A673 (cell line): Measurements from ENCODE around the gene C11orf52. TPM values are rescaled to one million over a fixed set of nuclear protein-coding genes. Genes with fewer than 3 reads are reported as not detected.

Experiments
- Bru-seq: library from RNA; stranded (reverse); fragments of 400-500 nt; gene quantifications from one replicate; lab custom pipeline; 2021; lab: Mats Ljungman, UMichigan
- BruChase-seq, 2 experiments: library from RNA; stranded (reverse); fragments of 400-500 nt; gene quantifications; one replicate each; lab custom pipeline; 2021; lab: Mats Ljungman, UMichigan
- BruUV-seq: library from RNA; stranded (reverse); fragments of 400-500 nt; replicated peaks from 2 replicates; lab custom pipeline; 2021; lab: Mats Ljungman, UMichigan
- CTCF ChIA-PET: fragments of 300-600 bp; sonication (Branson Sonifier 250); formaldehyde crosslinking; loops from one replicate; lab custom pipeline; 2022; ENCODE audit warnings: antibody characterized with exemption; lab: Charles Lee
- POLR2A ChIA-PET: fragments of 300-600 bp; sonication (Branson Sonifier 250); formaldehyde crosslinking; loops from one replicate; lab custom pipeline; 2022; ENCODE audit warnings: antibody characterized with exemption; ENCODE audit not compliant: low non-redundant PET; lab: Charles Lee
- DNase-seq: peaks from one replicate; pipeline ENCODE4 v3.0.0-alpha.2; 2015; ENCODE audit warnings: low spot score
- H3K27ac ChIP-seq: fragments of 200-600 bp; sonication (generic); 2 replicates; pipeline ENCODE4 v1.5.1; 2016; ENCODE audit warnings: mixed run types, low read depth, mild to moderate bottlenecking, mixed read lengths, antibody characterized with exemption, low read length; ENCODE audit not compliant: poor library complexity, severe bottlenecking
- H3K27me3 ChIP-seq: fragments of 200-600 bp; sonication (generic); replicated peaks from 2 replicates; pipeline ENCODE4 v1.6.1; 2017; ENCODE audit warnings: mixed run types, low read depth, mild to moderate bottlenecking, mixed read lengths, antibody characterized with exemption, low read length; ENCODE audit not compliant: insufficient read depth, poor library complexity
- H3K36me3 ChIP-seq: fragments of 200-600 bp; sonication (generic); 2 replicates; pipeline ENCODE4 v1.6.1; 2016; ENCODE audit warnings: mixed run types, mild to moderate bottlenecking, mixed read lengths, antibody characterized with exemption, low read length; ENCODE audit not compliant: insufficient read depth, poor library complexity, severe bottlenecking
- H3K4me1 ChIP-seq: fragments of 200-600 bp; sonication (generic); 2 replicates; pipeline ENCODE4 v1.6.1; 2017; ENCODE audit warnings: mixed run types, mild to moderate bottlenecking, mixed read lengths, antibody characterized with exemption, low read length; ENCODE audit not compliant: insufficient read depth, poor library complexity, severe bottlenecking
- H3K4me3 ChIP-seq: fragments of 200-600 bp; sonication (generic); 2 replicates; pipeline ENCODE4 v1.5.1; 2016; ENCODE audit warnings: low read depth, mixed run types, mild to moderate bottlenecking, mixed read lengths, low read length; ENCODE audit not compliant: poor library complexity, severe bottlenecking
- H3K9me3 ChIP-seq: fragments of 200-600 bp; sonication (generic); 2 replicates; pipeline ENCODE4 v1.6.1; 2016; ENCODE audit warnings: mixed run types, low read depth, mild to moderate bottlenecking, mixed read lengths, antibody characterized with exemption, low read length; ENCODE audit not compliant: poor library complexity, severe bottlenecking
- EZH2 ChIP-seq: fragments of 200-600 bp; sonication (generic); IDR thresholded peaks from 2 replicates; pipeline ENCODE4 v1.6.1; 2017; ENCODE audit warnings: borderline replicate concordance, low read depth, mild to moderate bottlenecking, mixed read lengths, antibody characterized with exemption, low read length; ENCODE audit not compliant: poor library complexity, severe bottlenecking
- intact Hi-C: fragments of 100-400 bp; cut with micrococcal nuclease; formaldehyde crosslinking; loops from one replicate; pipeline ENCODE4 v1.10.0; 2022; ENCODE audit not compliant: unreplicated experiment
- long read RNA-seq: library from polyadenylated mRNA; stranded (forward); transcript quantifications from one replicate; pipeline ENCODE4 v2.0.0, GENCODE V29; 2022
- total RNA-seq: library from RNA; stranded (reverse); gene quantifications from 2 replicates; pipeline ENCODE4 v1.2.3, GENCODE V29; 2021
- TF ChIP-seq, protein P1 (sequence below): fragments of 300-800, 200-600 bp; sonication (generic); conservative IDR thresholded peaks from 2 replicates; pipeline ENCODE4 v1.5.1; 2017; ENCODE audit warnings: low read depth, mild to moderate bottlenecking, antibody characterized with exemption, low read length, moderate library complexity, mixed read lengths

C11orf52 gene, protein sequence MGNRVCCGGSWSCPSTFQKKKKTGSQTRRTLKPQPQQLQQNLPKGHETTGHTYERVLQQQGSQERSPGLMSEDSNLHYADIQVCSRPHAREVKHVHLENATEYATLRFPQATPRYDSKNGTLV
- total RNA-seq (1.4 and 1.5 TPM in 2 replicates), Bru-seq, nascent RNA (percentile 38 among the genes with signal in this experiment), BruChase-seq, experiment 1, labeled RNA remaining after a 2-hour chase (not detected), BruChase-seq, experiment 2, labeled RNA remaining after a 6-hour chase (not detected)
- long read RNA-seq, partial matches to known transcripts, result 0 of 2 reads
- long read RNA-seq, other reads (novel, unspliced or antisense), result 0 of 2 reads

DNA sequence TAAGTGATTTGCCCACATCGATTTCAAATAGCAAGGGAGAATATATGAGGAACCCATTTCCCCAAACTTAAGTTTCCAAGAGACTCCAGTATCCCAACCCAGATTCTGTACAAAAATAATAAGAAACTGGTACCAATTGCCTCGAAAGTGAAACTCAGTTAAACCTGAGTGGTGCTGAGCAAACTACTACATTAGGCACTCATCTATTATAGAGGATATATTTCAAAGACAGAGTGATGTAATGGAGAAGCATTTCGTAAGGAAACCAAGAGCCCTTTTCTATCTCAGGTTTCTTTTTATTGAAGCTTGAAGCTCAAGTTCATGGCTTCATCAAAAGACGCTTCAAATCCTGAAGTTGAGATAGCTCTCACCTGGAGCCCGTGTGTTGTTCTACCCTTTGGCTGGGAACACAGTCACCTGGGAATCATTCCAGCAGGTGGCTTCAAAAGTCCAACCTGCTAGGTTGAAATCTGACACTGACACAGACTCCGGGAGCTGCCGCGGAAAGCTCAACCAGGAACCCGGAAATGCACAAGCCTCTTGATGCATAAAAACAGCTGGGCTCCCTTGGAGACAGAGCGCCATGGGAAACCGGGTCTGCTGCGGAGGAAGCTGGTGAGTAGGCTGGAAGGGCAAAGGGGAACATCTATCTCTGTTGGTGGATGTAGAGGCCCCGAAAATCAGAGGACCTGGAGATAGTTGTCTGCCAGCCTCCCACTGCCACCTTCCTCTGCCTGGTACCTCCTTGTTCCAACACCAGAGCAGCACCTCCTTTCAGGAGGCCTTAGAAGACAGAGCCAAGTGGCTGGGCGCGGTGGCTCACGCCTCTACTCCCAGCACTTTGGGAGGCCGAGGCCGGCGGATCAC, at the start of gene C11orf52:
TSS of gene C11orf52 (plus strand) at position 524 of the 867 bp plus-strand sequence. CDS start at position 584, 60 bp downstream.
- Histone ChIP-seq H3K4me3 (no peak within 1 kb of the TSS), H3K27me3 (no peaks in the 10 kb centered on the region), H3K36me3 (no peaks in the 10 kb centered on the region), H3K27ac (peak within 1 kb of the TSS; percentile 46), H3K9me3 (no peaks in the 10 kb centered on the region), H3K4me1 (peaks cover 43% of the 10 kb centered on the region)
- BruUV-seq, result no TSS peak
- POLR2A ChIA-PET, result no interaction called here
- DNase-seq, result peak; percentile 91
- intact Hi-C loops, result no loop called here
- TF ChIP-seq, protein P1, sequence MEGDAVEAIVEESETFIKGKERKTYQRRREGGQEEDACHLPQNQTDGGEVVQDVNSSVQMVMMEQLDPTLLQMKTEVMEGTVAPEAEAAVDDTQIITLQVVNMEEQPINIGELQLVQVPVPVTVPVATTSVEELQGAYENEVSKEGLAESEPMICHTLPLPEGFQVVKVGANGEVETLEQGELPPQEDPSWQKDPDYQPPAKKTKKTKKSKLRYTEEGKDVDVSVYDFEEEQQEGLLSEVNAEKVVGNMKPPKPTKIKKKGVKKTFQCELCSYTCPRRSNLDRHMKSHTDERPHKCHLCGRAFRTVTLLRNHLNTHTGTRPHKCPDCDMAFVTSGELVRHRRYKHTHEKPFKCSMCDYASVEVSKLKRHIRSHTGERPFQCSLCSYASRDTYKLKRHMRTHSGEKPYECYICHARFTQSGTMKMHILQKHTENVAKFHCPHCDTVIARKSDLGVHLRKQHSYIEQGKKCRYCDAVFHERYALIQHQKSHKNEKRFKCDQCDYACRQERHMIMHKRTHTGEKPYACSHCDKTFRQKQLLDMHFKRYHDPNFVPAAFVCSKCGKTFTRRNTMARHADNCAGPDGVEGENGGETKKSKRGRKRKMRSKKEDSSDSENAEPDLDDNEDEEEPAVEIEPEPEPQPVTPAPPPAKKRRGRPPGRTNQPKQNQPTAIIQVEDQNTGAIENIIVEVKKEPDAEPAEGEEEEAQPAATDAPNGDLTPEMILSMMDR, result no peak
- no peak for TF ChIP-seq EZH2
- CTCF ChIA-PET, result interaction anchor here (0.7 kb wide), 1 partner anchor 76 kb away, joined by 3 read pairs; no protein-coding TSS in a partner anchor

DNA sequence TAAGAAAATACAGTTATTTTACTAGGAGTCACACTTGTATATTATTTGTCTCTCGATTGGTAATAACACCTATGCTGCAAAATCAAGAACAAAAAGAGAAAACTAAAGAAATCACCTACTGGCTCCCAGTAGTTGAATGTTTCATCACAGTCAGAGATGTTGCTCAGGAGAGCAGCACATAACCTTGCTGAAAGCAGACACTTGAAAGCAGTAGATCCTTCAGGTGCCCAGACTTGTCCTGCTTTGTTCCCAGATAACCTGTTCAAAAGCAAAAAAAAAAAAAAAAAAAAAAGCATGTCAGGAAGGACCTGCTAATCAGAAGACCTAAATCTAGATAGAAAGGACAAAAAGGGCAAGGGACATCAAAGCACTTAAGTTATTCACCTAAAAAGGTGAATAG, 48.6 kb upstream of the C11orf52 start:
- no peak for DNase-seq
- H3K4me3 ChIP-seq, result peak overlapping the region; percentile 78
- ChIA-PET CTCF (interaction anchor here (0.5 kb wide), 2 partner anchors 62 to 92 kb away, joined by 6 to 7 read pairs; no protein-coding TSS in a partner anchor), POLR2A (no interaction called here)
- no peaks in the 10 kb centered on the region for H3K9me3 ChIP-seq
- H3K4me1 ChIP-seq, result peaks cover 7% of the 10 kb centered on the region
- H3K27ac ChIP-seq, result no peak overlapping the region
- H3K36me3 ChIP-seq, result peaks cover 30% of the 10 kb centered on the region
- no peaks in the 10 kb centered on the region for H3K27me3 ChIP-seq
- intact Hi-C loops, result loop anchor here (10.0 kb wide), 3 partner anchors 155 to 415 kb away; partner anchors contain the start of genes BCO2 and DLAT
- no TSS peak for BruUV-seq
- no peak for TF ChIP-seq EZH2
- TF ChIP-seq, protein P1, result no peak

DNA sequence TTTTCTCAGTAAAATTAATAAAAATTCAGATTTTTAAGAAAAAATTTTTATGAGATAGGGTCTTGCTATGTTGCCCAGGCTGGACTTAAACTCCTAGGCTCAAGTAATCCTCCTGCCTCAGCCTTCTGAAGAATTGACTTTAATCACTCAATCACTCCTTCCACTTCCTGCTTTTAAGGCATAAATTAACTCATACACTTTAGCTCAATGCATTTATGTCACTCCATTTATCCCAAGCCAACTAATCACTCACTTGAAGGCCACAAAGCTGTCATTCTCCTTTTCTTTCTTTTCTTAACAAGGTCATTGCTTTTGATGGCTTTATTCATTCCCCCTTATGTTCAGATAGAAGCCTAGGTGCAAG, 48.2 kb upstream of the C11orf52 start:
- Histone ChIP-seq H3K27ac (peak overlapping the region; percentile 78), H3K27me3 (no peaks in the 10 kb centered on the region), H3K4me3 (peak overlapping the region; percentile 78), H3K4me1 (peaks cover 7% of the 10 kb centered on the region), H3K9me3 (no peaks in the 10 kb centered on the region), H3K36me3 (peaks cover 26% of the 10 kb centered on the region)
- CTCF ChIA-PET, result interaction anchor here (0.5 kb wide), 2 partner anchors 62 to 92 kb away, joined by 6 to 7 read pairs; no protein-coding TSS in a partner anchor
- no peak for DNase-seq
- intact Hi-C loops, result loop anchor here (10.0 kb wide), 3 partner anchors 154 to 414 kb away; partner anchors contain the start of genes BCO2 and DLAT
- POLR2A ChIA-PET, result no interaction called here
- BruUV-seq, result TSS peak; percentile 22
- TF ChIP-seq, protein P1, result no peak
- TF ChIP-seq EZH2, result no peak
